Upper lobe of left lung (tissue), 6 donors: ENCODE measurements around the gene APP. TPM values are rescaled to one million over a fixed set of nuclear protein-coding genes. Genes with fewer than 3 reads are reported as not detected.

ENCODE experiments used
- ATAC-seq, 2 donors: fragments of 200-7000 bp; cut with Tn5 transposase; one replicate each; pipeline ENCODE4 v1.9.1; 2022; ENCODE audit warnings: mild to moderate bottlenecking in 2 of 2, moderate library complexity in 2 of 2; ENCODE audit not compliant: low FRiP score in 2 of 2
- DNase-seq, 2 donors: peaks; one replicate each; pipeline ENCODE4 v3.0.0-alpha.2; 2019 to 2020
- H3K27ac ChIP-seq, 4 donors: fragments of 200-600 bp; sonication (generic); one replicate each; pipeline ENCODE4 v1.5.1; 2016 to 2019
- H3K27me3 ChIP-seq, 4 donors: fragments of 200-600 bp; sonication (generic); one replicate each; pipeline ENCODE4 v1.5.1; 2017 to 2019
- H3K36me3 ChIP-seq, 4 donors: fragments of 200-600 bp; sonication (generic); one replicate each; pipeline ENCODE4 v1.5.1; 2016 to 2019
- H3K4me1 ChIP-seq, 4 donors: fragments of 200-600 bp; sonication (generic); one replicate each; pipeline ENCODE4 v1.5.1; 2018 to 2019
- H3K4me3 ChIP-seq, 4 donors: fragments of 200-600 bp; sonication (generic); one replicate each; pipeline ENCODE4 v1.5.1; 2017 to 2019; ENCODE audit warnings: mild to moderate bottlenecking in 2 of 4, moderate library complexity in 1 of 4
- H3K9me3 ChIP-seq, 4 donors: fragments of 200-600 bp; sonication (generic); one replicate each; pipeline ENCODE4 v1.5.1; 2018 to 2019
- EP300 ChIP-seq, 4 donors: sonication (generic); formaldehyde crosslinking; IDR thresholded peaks; one replicate each; pipeline ENCODE4 v1.5.1; 2017; ENCODE audit warnings: antibody characterized with exemption in 4 of 4, control low read depth in 2 of 4
- POLR2A ChIP-seq, 4 donors: fragments of 450-650 bp; IDR thresholded peaks; one replicate each; pipeline ENCODE4 v1.5.1; 2016 to 2017; ENCODE audit warnings: antibody characterized with exemption in 4 of 4, mild to moderate bottlenecking in 2 of 4
- POLR2AphosphoS5 ChIP-seq, 2 donors: sonication (generic); formaldehyde crosslinking; IDR thresholded peaks; one replicate each; pipeline ENCODE4 v1.5.1; 2017; ENCODE audit warnings: antibody characterized with exemption in 2 of 2
- WGBS, 2 donors: methylation state at CpG; one replicate each; pipeline ENCODE4 v1.1.5; 2017 to 2018; 5-methylcytosine and 5-hydroxymethylcytosine counted together
- total RNA-seq, 6 donors: library from RNA; depleted of rRNA in 4 of 6; stranded (reverse); fragments of >200 nt in 4 of 6; gene quantifications; one replicate each; pipeline versions ENCODE4 v1.1.0 to v1.2.1, GENCODE V29; 2016 to 2021
- TF ChIP-seq, protein P1 (sequence below), 6 experiments: fragments of 450-650 bp in 4 of 6; fragments of 200-600 bp in 2 of 6; sonication (generic) in 2 of 6; IDR thresholded peaks; one replicate each; pipeline ENCODE4 v1.5.1; 2016 to 2019; ENCODE audit warnings: antibody characterized with exemption in 6 of 6
- donor health status: DM: no; HTN: no; CAD: no; lungs with moderate emphysema.
- donor health status: DM: no; HTN: yes; CAD: no; lungs with severe emphysema.

The APP gene
- total RNA-seq, 6 donors from 2014 or later: 177 to 444 (median 391) TPM

DNA sequence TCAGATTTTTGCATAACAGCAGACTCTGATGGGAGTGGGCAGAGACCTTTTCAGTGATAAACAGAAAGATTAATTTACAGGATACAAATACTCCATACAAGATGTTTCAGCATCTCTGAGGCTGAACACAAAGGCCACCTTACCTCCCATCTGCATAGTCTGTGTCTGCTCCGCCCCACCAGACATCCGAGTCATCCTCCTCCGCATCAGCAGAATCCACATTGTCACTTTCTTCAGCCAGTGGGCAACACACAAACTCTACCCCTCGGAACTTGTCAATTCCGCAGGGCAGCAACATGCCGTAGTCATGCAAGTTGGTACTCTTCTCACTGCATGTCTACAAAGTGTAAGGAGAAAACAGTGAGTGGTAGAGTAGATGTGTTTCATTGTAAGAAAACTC is 119.7 kb downstream of the APP start:
- TF ChIP-seq POLR2AphosphoS5 (IDR thresholded peaks at IDR 0.05) (no peak), EP300 (IDR thresholded peaks at IDR 0.05) (no peak), POLR2A (IDR thresholded peaks at IDR 0.05) (no peak)
- TF ChIP-seq, protein P1, sequence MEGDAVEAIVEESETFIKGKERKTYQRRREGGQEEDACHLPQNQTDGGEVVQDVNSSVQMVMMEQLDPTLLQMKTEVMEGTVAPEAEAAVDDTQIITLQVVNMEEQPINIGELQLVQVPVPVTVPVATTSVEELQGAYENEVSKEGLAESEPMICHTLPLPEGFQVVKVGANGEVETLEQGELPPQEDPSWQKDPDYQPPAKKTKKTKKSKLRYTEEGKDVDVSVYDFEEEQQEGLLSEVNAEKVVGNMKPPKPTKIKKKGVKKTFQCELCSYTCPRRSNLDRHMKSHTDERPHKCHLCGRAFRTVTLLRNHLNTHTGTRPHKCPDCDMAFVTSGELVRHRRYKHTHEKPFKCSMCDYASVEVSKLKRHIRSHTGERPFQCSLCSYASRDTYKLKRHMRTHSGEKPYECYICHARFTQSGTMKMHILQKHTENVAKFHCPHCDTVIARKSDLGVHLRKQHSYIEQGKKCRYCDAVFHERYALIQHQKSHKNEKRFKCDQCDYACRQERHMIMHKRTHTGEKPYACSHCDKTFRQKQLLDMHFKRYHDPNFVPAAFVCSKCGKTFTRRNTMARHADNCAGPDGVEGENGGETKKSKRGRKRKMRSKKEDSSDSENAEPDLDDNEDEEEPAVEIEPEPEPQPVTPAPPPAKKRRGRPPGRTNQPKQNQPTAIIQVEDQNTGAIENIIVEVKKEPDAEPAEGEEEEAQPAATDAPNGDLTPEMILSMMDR (IDR thresholded peaks at IDR 0.05): no peak
- Histone ChIP-seq H3K9me3 (no peaks in the 10 kb centered on the region), H3K27ac (no peak overlapping the region), H3K4me1 (no peaks in the 10 kb centered on the region), H3K36me3 (peaks cover 0 to 49% (median 7%) of the 10 kb centered on the region in 4 donors), H3K4me3 (no peak overlapping the region), H3K27me3 (no peaks in the 10 kb centered on the region)
- 91 to 94% methylated on average over 6 of the region's 6 CpGs for whole genome bisulfite sequencing, 2 donors
- DNase-seq (no peak), ATAC-seq (no peak)

GRCh38 chr21:26049803-26050202 is 120.8 kb downstream of the APP start:
- TF ChIP-seq POLR2A (IDR thresholded peaks at IDR 0.05) (no peak), EP300 (IDR thresholded peaks at IDR 0.05) (no peak), POLR2AphosphoS5 (IDR thresholded peaks at IDR 0.05) (no peak)
- TF ChIP-seq, protein P1 (IDR thresholded peaks at IDR 0.05): no peak
- ATAC-seq: no peak
- H3K9me3 ChIP-seq: no peaks in the 10 kb centered on the region
- 93 to 96% methylated on average over 1 of the region's 1 CpG for WGBS, 2 donors
- peaks cover 0 to 57% (median 8%) of the 10 kb centered on the region in 4 donors for H3K36me3 ChIP-seq
- DNase-seq: no peak
- no peak overlapping the region for H3K4me3 ChIP-seq
- H3K4me1 ChIP-seq: no peaks in the 10 kb centered on the region
- no peaks in the 10 kb centered on the region for H3K27me3 ChIP-seq
- H3K27ac ChIP-seq: no peak overlapping the region

DNA sequence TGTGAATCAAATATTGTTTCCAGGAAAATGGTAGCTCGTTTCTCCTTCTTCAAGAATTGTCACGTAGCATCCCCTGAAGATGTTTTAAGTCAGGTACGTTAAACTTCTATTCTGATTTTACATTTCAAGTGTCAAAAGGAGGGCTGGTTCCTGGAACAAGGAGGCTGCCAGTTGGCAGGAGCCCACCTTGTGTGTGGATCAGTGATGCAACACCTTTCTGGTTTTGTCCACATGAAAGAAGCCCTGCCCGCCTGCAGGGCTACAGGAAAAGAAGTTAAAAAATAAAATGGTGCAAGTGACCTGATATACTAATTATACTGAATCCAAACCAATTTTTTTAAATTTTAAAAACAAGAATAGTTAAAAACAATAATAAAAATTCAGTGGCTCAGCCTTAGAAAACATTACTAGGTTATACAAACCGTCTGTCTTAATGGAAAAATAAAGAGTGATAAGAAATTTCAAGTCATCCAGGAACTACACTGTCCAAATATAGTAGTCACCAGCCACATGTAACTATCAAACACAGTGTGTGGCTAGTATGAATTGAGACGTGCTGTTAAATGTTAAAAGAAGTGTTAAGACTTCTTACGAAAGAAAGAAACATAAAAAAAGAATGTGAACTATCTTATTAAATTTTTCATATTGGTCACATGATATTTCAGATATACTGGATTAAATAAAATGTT is 123.1 kb downstream of the APP start:
- no peak overlapping the region for H3K4me3 ChIP-seq
- H3K36me3 ChIP-seq: peaks cover 0 to 52% (median 12%) of the 10 kb centered on the region in 4 donors

GRCh38 chr21:26043891-26044290 is 126.7 kb downstream of the APP start:
- Histone ChIP-seq H3K27me3 (no peaks in the 10 kb centered on the region), H3K4me1 (no peaks in the 10 kb centered on the region), H3K27ac (no peak overlapping the region), H3K9me3 (no peaks in the 10 kb centered on the region), H3K4me3 (no peak overlapping the region), H3K36me3 (peaks cover 0 to 21% (median 6%) of the 10 kb centered on the region in 4 donors)
- WGBS, 2 donors: 81 to 82% methylated on average over 3 of the region's 3 CpGs
- no peak for TF ChIP-seq POLR2A (IDR thresholded peaks at IDR 0.05)
- no peak for TF ChIP-seq POLR2AphosphoS5 (IDR thresholded peaks at IDR 0.05)
- TF ChIP-seq, protein P1 (IDR thresholded peaks at IDR 0.05): no peak
- TF ChIP-seq EP300 (IDR thresholded peaks at IDR 0.05): no peak
- ATAC-seq (no peak), DNase-seq (no peak)

More for the DNA sequence above, 123.1 kb downstream of the APP start:
- ATAC-seq: no peak
- WGBS, 2 donors: 75 to 83% methylated on average over 7 of the region's 7 CpGs
- H3K27me3 ChIP-seq: no peaks in the 10 kb centered on the region
- TF ChIP-seq EP300 (IDR thresholded peaks at IDR 0.05) (no peak), POLR2A (IDR thresholded peaks at IDR 0.05) (no peak), POLR2AphosphoS5 (IDR thresholded peaks at IDR 0.05) (no peak)
- TF ChIP-seq, protein P1 (IDR thresholded peaks at IDR 0.05): no peak
- H3K4me1 ChIP-seq: no peaks in the 10 kb centered on the region
- no peak overlapping the region for H3K27ac ChIP-seq
- DNase-seq: no peak
- H3K9me3 ChIP-seq: no peaks in the 10 kb centered on the region
